Omental fat pad (tissue), 4 donors: ENCODE measurements around the gene STYXL2. TPM values are rescaled to one million over a fixed set of nuclear protein-coding genes. Genes with fewer than 3 reads are reported as not detected.

ENCODE experiments used
- ATAC-seq: fragments of 150-250 bp; one replicate; pipeline ENCODE4 v1.9.1; 2016; ENCODE audit warnings: mild to moderate bottlenecking, moderate library complexity; ENCODE audit not compliant: low FRiP score
- DNase-seq: peaks from one replicate; pipeline ENCODE4 v3.0.0-alpha.2; 2019; ENCODE audit warnings: low spot score
- total RNA-seq, 4 donors: library from RNA; depleted of rRNA; stranded (reverse); fragments of >200 nt; gene quantifications; one replicate each; pipeline ENCODE4 v1.1.0, GENCODE V29; 2016
- TF ChIP-seq, protein P1 (sequence below), 3 donors: fragments of 450-650 bp; IDR thresholded peaks; one replicate each; pipeline ENCODE4 v1.5.1; 2016 to 2017; ENCODE audit warnings: antibody characterized with exemption in 3 of 3, mild to moderate bottlenecking in 3 of 3, moderate library complexity in 2 of 3

STYXL2 gene
- under 1 TPM; 0.12 to 0.65 (median 0.36) TPM for total RNA-seq

DNA sequence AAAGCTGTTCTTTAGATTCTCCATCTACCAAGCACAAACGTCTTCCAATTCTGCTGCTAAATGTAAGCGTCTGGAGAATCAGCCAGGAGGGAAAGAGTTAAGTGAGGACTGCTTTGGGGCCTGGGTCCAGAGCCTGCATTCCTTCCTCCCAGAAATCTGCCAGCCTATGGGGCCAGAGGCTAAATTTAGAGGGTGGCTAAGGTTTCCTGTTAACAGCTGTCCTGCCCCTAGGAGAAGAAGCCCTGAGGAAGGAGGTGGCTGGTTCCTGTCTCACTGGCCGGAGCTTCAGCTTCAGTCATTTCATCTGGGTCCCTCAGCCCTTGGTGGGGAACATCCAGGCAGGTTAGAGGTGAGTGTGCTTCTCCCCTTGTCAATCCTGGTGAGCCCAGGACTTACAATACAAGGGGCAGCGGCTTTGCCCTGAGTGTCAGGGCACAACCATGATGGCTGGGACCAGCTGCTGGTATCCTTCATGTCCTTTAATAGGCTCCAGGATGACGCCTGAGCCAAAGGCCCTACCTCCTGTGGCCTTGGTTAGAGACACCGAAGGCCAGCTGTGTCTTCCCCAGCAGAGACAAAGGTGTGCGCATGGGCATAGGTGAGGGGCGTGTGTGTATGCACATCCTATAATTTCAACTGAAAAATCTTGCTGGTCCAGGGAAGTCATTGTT, at the start of gene STYXL2:
Gene STYXL2 (plus strand): TSS at position 230 of the 671 bp plus-strand sequence. CDS start 775 bp downstream, outside the sequence.
- TF ChIP-seq, protein P1, sequence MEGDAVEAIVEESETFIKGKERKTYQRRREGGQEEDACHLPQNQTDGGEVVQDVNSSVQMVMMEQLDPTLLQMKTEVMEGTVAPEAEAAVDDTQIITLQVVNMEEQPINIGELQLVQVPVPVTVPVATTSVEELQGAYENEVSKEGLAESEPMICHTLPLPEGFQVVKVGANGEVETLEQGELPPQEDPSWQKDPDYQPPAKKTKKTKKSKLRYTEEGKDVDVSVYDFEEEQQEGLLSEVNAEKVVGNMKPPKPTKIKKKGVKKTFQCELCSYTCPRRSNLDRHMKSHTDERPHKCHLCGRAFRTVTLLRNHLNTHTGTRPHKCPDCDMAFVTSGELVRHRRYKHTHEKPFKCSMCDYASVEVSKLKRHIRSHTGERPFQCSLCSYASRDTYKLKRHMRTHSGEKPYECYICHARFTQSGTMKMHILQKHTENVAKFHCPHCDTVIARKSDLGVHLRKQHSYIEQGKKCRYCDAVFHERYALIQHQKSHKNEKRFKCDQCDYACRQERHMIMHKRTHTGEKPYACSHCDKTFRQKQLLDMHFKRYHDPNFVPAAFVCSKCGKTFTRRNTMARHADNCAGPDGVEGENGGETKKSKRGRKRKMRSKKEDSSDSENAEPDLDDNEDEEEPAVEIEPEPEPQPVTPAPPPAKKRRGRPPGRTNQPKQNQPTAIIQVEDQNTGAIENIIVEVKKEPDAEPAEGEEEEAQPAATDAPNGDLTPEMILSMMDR (IDR thresholded peaks at IDR 0.05): no peak
- ATAC-seq: no peak

DNA sequence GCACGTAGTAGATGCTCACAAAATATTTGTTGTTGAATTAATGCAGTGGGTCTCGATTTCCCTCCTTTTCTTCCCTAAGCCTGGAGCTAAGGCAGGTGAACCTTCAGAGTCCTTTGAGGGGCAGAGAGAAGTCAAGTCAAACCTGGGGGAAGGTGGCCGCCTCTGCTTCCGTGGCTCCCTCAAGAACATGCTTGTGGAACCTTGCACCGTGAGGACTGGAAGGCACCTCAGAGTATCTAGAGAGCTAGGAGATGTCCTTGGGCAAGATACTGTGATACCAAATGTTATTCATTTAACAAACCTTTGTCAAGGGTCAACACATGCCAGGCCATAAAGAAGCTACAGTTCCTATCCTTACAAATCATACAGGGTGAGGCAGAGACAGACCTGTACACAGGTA, 42.0 kb upstream of the STYXL2 start:
- TF ChIP-seq, protein P1 (IDR thresholded peaks at IDR 0.05): no peak
- no peak for ATAC-seq
- no peak for DNase-seq

More for the DNA sequence above, at the start of gene STYXL2:
- no peak for DNase-seq

DNA sequence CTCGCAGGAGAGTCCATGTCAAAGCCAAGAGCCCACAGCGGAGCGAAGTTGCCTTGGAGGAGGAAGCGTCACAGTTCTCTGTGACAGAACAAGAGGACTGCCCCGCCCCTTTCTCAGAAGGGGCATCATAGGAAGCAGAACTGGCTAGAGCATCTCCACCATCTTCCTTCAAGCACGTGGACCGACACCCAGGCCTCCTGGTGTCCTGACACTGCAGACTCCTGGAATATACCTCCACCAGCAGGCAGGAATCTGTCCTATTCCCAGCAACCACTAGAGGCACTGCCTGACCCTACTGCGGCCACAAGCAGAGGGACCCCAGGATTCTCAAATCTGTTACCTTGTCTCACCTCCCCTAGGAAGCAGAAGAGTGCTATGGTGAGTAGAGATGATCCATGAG, 41.5 kb upstream of the STYXL2 start:
- TF ChIP-seq, protein P1 (IDR thresholded peaks at IDR 0.05): no peak
- DNase-seq (no peak), ATAC-seq (no peak)

DNA sequence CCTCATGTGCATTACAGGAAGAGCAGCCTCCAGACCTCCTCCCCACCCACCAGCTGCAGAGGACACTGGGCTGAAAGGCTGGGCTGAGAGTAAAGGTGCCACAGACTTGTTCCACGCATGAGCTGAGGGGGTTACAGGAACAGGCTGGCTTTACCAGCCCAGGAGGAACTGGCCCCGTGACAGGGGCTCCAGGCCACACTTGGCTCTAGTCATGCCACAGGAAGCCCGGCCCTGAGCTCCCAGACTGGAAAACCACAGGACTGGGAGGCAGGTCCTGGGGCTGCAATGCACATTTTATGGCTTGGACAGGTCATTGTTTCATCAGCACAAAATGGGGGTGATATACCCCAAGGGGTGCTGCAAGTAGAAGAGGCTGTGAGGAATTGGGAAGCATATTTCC, 39.3 kb upstream of the STYXL2 start:
- TF ChIP-seq, protein P1 (IDR thresholded peaks at IDR 0.05): no peak
- ATAC-seq: no peak
- DNase-seq: no peak

DNA sequence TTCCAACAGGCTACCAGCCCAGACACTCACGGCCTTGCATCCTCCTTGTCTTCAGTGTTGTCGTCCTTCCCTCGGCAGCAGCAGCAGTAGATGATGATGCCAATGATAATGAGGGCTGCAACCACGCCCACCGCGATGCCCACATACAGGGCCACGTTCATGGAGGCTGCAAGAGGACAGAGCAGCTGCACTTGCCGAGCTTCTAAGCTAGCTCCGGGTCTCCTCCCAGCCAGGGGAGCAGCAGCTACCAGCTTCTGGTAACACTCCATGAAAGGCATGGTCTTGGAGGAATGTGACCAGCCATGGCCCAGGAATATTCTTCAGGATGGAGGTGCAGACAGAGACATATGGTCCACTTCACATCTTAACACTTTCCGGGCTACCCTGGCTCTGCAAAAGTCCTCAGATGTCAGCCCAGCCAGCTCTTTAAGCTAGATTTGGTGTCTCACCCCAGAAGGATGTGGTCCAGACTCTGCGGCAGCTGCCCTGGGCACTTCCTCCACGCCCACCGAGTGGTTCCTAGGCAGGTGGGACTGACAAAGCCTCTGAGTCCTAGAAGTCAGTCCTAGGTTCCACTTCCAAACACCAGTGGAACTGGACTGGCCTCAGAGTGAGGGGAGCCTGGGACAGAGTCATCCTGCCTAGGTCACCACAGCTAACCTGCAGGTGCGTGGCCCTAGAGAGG, 38.8 kb upstream of the STYXL2 start:
- TF ChIP-seq, protein P1 (IDR thresholded peaks at IDR 0.05): no peak
- ATAC-seq (no peak), DNase-seq (no peak)

DNA sequence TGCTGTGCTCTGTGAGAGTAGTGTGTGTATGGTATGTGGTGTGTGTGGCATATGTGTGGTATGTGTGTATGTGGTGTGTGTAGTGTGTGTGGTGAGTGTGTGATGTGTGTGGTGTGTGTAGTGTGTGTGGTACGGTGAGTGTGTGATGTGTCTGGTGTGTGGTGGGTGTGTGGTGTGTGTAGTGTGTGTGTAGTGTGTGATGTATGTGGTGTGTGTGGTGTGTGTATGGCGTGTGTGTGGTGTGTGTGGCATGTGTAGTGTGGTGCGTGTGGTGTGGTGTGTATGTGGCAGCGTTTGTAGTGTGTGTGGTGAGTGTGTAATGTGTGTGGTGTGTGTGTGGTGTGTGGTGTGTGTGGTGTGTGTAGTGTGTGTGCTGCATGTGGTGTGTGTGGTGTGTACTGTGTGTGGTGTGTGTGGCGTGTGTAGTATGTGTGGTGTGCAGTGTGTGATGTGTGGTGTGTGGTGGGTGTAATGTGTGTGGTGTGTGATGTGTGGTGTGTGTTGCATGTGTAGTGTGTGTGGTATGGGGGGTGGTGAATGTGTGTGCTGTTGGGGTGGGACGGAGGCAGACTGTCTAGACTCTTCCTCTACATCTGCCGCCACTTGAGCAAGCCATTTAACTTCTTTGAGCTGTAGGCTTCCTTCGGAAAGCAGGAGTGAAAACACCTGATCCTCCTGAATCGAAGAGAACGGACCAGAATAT, 37.2 kb upstream of the STYXL2 start:
- ATAC-seq (no peak), DNase-seq (no peak)
- TF ChIP-seq, protein P1 (IDR thresholded peaks at IDR 0.05): no peak
